Mucosa of rectum (tissue), 2 donors: ENCODE measurements around the gene GCSAM.
A peak's percentile ranks its signal among the peaks of the same experiment; 100 is the strongest.

ENCODE experiments used
- H3K27ac ChIP-seq, 2 donors: one replicate each; pipeline ENCODE4 v1.7.0; 2013; ENCODE audit warnings: inconsistent platforms in 2 of 2, low read depth in 2 of 2, low read length in 2 of 2
- H3K27me3 ChIP-seq, 2 donors: one replicate each; pipeline ENCODE4 v1.7.0; 2013; ENCODE audit warnings: low read length in 2 of 2; ENCODE audit not compliant: control insufficient read depth in 2 of 2, insufficient read depth in 2 of 2
- H3K36me3 ChIP-seq, 2 donors: one replicate each; pipeline ENCODE4 v1.7.0; 2013; ENCODE audit warnings: low read length in 2 of 2; ENCODE audit not compliant: control insufficient read depth in 2 of 2, insufficient read depth in 2 of 2
- H3K4me1 ChIP-seq, 2 donors: one replicate each; pipeline ENCODE4 v1.7.0; 2013; ENCODE audit warnings: low read length in 2 of 2, mild to moderate bottlenecking in 1 of 2; ENCODE audit not compliant: control insufficient read depth in 2 of 2, insufficient read depth in 2 of 2
- H3K4me3 ChIP-seq, 2 donors: one replicate each; pipeline ENCODE4 v1.7.0; 2013; ENCODE audit warnings: low read length in 2 of 2
- H3K9ac ChIP-seq, 2 donors: one replicate each; pipeline ENCODE4 v1.7.0; 2013; ENCODE audit warnings: low read length in 2 of 2, low read depth in 1 of 2, mild to moderate bottlenecking in 1 of 2
- H3K9me3 ChIP-seq, 2 donors: one replicate each; pipeline ENCODE4 v1.7.0; 2013; ENCODE audit warnings: low read length in 2 of 2; ENCODE audit not compliant: control insufficient read depth in 2 of 2
- donor health status: healthy.
- donor health status: Normal muscosa, but diverticular disease.

Gene GCSAM

GRCh38 chr3:112140584-112140983 lies 7.5 kb upstream of the GCSAM start:
- H3K4me1 ChIP-seq, result no peaks in the 10 kb centered on the region
- no peaks in the 10 kb centered on the region for H3K9me3 ChIP-seq
- H3K27ac ChIP-seq, result no peak overlapping the region
- H3K9ac ChIP-seq, result no peak overlapping the region
- H3K36me3 ChIP-seq, result no peaks in the 10 kb centered on the region
- no peak overlapping the region for H3K4me3 ChIP-seq
- no peaks in the 10 kb centered on the region for H3K27me3 ChIP-seq

- Histone ChIP-seq H3K4me1 (peaks cover 0 to 5% of the 10 kb centered on the region in 2 donors), H3K4me3 (no peak overlapping the region), H3K9ac (no peak overlapping the region), H3K27me3 (no peaks in the 10 kb centered on the region), H3K9me3 (no peaks in the 10 kb centered on the region), H3K27ac (no peak overlapping the region), H3K36me3 (no peaks in the 10 kb centered on the region)
These were observed 5.3 kb upstream of the GCSAM start for GRCh38 chr3:112138219-112138969.

GRCh38 chr3:112137781-112138180 lies 4.7 kb upstream of the GCSAM start:
- Histone ChIP-seq H3K4me1 (peaks cover 0 to 5% of the 10 kb centered on the region in 2 donors), H3K27ac (no peak overlapping the region), H3K9me3 (no peaks in the 10 kb centered on the region), H3K36me3 (no peaks in the 10 kb centered on the region), H3K27me3 (no peaks in the 10 kb centered on the region), H3K4me3 (no peak overlapping the region), H3K9ac (no peak overlapping the region)

- Histone ChIP-seq H3K4me1 (peaks cover 0 to 5% of the 10 kb centered on the region in 2 donors), H3K4me3 (no peak overlapping the region), H3K27me3 (no peaks in the 10 kb centered on the region), H3K9ac (no peak overlapping the region), H3K27ac (no peak overlapping the region), H3K36me3 (no peaks in the 10 kb centered on the region), H3K9me3 (no peaks in the 10 kb centered on the region)
These were observed 4.1 kb upstream of the GCSAM start for GRCh38 chr3:112136959-112137693.

GRCh38 chr3:112136046-112136445 lies 3.0 kb upstream of the GCSAM start:
- Histone ChIP-seq H3K9ac (no peak overlapping the region), H3K27me3 (no peaks in the 10 kb centered on the region), H3K27ac (no peak overlapping the region), H3K4me3 (no peak overlapping the region), H3K36me3 (no peaks in the 10 kb centered on the region), H3K9me3 (no peaks in the 10 kb centered on the region), H3K4me1 (peaks cover 0 to 5% of the 10 kb centered on the region in 2 donors)

GRCh38 chr3:112134335-112135124 lies 1.5 kb upstream of the GCSAM start:
- H3K27ac ChIP-seq, result no peak overlapping the region
- no peak overlapping the region for H3K4me3 ChIP-seq
- H3K27me3 ChIP-seq, result no peaks in the 10 kb centered on the region
- no peak overlapping the region for H3K9ac ChIP-seq
- no peaks in the 10 kb centered on the region for H3K36me3 ChIP-seq
- no peaks in the 10 kb centered on the region for H3K9me3 ChIP-seq
- H3K4me1 ChIP-seq, result peaks cover 0 to 5% of the 10 kb centered on the region in 2 donors

GRCh38 chr3:112133626-112134334 lies 732 bp upstream of the GCSAM start:
- Histone ChIP-seq H3K4me1 (peaks cover 0 to 5% of the 10 kb centered on the region in 2 donors), H3K9me3 (no peaks in the 10 kb centered on the region), H3K27me3 (no peaks in the 10 kb centered on the region), H3K9ac (no peak overlapping the region), H3K4me3 (no peak overlapping the region), H3K27ac (peak overlapping the region in 1 of 2 donors; percentile 39), H3K36me3 (peaks cover 0 to 2% of the 10 kb centered on the region in 2 donors)

GRCh38 chr3:112132554-112132953 lies 494 bp downstream of the GCSAM start:
- peak overlapping the region; percentile 20 to 65 for H3K4me3 ChIP-seq
- no peaks in the 10 kb centered on the region for H3K27me3 ChIP-seq
- H3K36me3 ChIP-seq, result peaks cover 0 to 6% of the 10 kb centered on the region in 2 donors
- H3K27ac ChIP-seq, result peak overlapping the region; percentile 38 to 39
- H3K9ac ChIP-seq, result peak overlapping the region in 1 of 2 donors; percentile 0
- H3K9me3 ChIP-seq, result no peaks in the 10 kb centered on the region
- peaks cover 0 to 5% of the 10 kb centered on the region in 2 donors for H3K4me1 ChIP-seq

GRCh38 chr3:112132088-112132487 lies 960 bp downstream of the GCSAM start:
- Histone ChIP-seq H3K27me3 (no peaks in the 10 kb centered on the region), H3K4me3 (no peak overlapping the region), H3K9ac (no peak overlapping the region), H3K9me3 (no peaks in the 10 kb centered on the region), H3K4me1 (peaks cover 0 to 5% of the 10 kb centered on the region in 2 donors), H3K27ac (no peak overlapping the region), H3K36me3 (peaks cover 0 to 6% of the 10 kb centered on the region in 2 donors)
